Esophagus mucosa (tissue), 1 donor: Measurements from ENCODE around the gene CMTR2. TPM values are rescaled to one million over a fixed set of nuclear protein-coding genes. Genes with fewer than 3 reads are reported as not detected.
A peak's percentile ranks its signal among the peaks of the same experiment; 100 is the strongest.

Source experiments
- ATAC-seq: fragments of 200-7000 bp; cut with Tn5 transposase; one replicate; pipeline ENCODE4 v1.9.1; 2020
- total RNA-seq: library from RNA; stranded (reverse); gene quantifications from one replicate; pipeline ENCODE4 v1.2.4, GENCODE V29; 2023
- donor health status: DM: yes; HTN: yes; CAD: no.

CMTR2 gene
- total RNA-seq, 1 donor from 2014 or later, result 18.7 TPM

- no peak for ATAC-seq
These were observed 15.8 kb downstream of the CMTR2 start for GRCh38 chr16:71273384-71273783.

- no peak for ATAC-seq
These were observed 24.9 kb downstream of the CMTR2 start for GRCh38 chr16:71264299-71264698.

- ATAC-seq, result no peak
These were observed 25.6 kb downstream of the CMTR2 start for GRCh38 chr16:71263582-71263981.

- no peak for ATAC-seq
These were observed 26.8 kb downstream of the CMTR2 start for GRCh38 chr16:71262391-71262790.

- no peak for ATAC-seq
These were observed 28.2 kb downstream of the CMTR2 start for GRCh38 chr16:71260995-71261394.

GRCh38 chr16:71259086-71259485 lies 30.1 kb downstream of the CMTR2 start:
- no peak for ATAC-seq

GRCh38 chr16:71258372-71258771 lies 30.8 kb downstream of the CMTR2 start:
- ATAC-seq, result no peak

GRCh38 chr16:71257768-71258167 lies 31.4 kb downstream of the CMTR2 start:
- no peak for ATAC-seq

GRCh38 chr16:71255721-71256120 lies 33.5 kb downstream of the CMTR2 start:
- ATAC-seq, result no peak

GRCh38 chr16:71254832-71255525 lies 34.2 kb downstream of the CMTR2 start:
- no peak for ATAC-seq

GRCh38 chr16:71250461-71251235 lies 38.6 kb downstream of the CMTR2 start:
- peak; percentile 97 for ATAC-seq

GRCh38 chr16:71249399-71249798 lies 39.8 kb downstream of the CMTR2 start:
- no peak for ATAC-seq

GRCh38 chr16:71247478-71247877 lies 41.7 kb downstream of the CMTR2 start:
- ATAC-seq, result no peak

- no peak for ATAC-seq
These were observed 42.9 kb downstream of the CMTR2 start for GRCh38 chr16:71246309-71246708.

GRCh38 chr16:71244521-71244920 lies 44.7 kb downstream of the CMTR2 start:
- ATAC-seq, result no peak

GRCh38 chr16:71242601-71243000 lies 46.6 kb downstream of the CMTR2 start:
- no peak for ATAC-seq

GRCh38 chr16:71242036-71242435 lies 47.2 kb downstream of the CMTR2 start:
- no peak for ATAC-seq

Other genes with a start within 250 kb of the CMTR2 start
- 0.20 TPM for gene HYDIN, start 58.7 kb downstream of the CMTR2 start, total RNA-seq
- gene CALB2, start 69.3 kb upstream of the CMTR2 start, total RNA-seq, result 3.2 TPM
- gene TLE7, start 152.7 kb upstream of the CMTR2 start, total RNA-seq, result not detected
- gene ZNF23, start 172.8 kb upstream of the CMTR2 start, total RNA-seq, result 3.9 TPM
- gene ZNF19, start 199.9 kb upstream of the CMTR2 start, total RNA-seq, result 1.9 TPM
- 0.16 TPM for gene CHST4, start 237.0 kb upstream of the CMTR2 start, total RNA-seq